NCI-H2081 (cell line): ENCODE data around the gene TRPC4.

Experiments
- DNase-seq, 2 experiments: peaks; one replicate each; lab custom pipeline; 2025; lab: John Stamatoyannopoulos, UW

The TRPC4 gene

GRCh38 chr13:37716420-37717195 is 153.0 kb downstream of the TRPC4 start:
- no peak for DNase-seq

- DNase-seq = no peak
Observed at GRCh38 chr13:37715606-37716015, 154.0 kb downstream of the TRPC4 start.

- DNase-seq = no peak
Observed at GRCh38 chr13:37709318-37709717, 160.3 kb downstream of the TRPC4 start.

- DNase-seq = no peak
Observed at GRCh38 chr13:37707739-37708500, 161.7 kb downstream of the TRPC4 start.

GRCh38 chr13:37706041-37706440 is 163.5 kb downstream of the TRPC4 start:
- no peak for DNase-seq

GRCh38 chr13:37701972-37702371 is 167.6 kb downstream of the TRPC4 start:
- DNase-seq = no peak

GRCh38 chr13:37701306-37701705 is 168.3 kb downstream of the TRPC4 start:
- DNase-seq = no peak

- no peak for DNase-seq
Observed at GRCh38 chr13:37700887-37701286, 168.7 kb downstream of the TRPC4 start.

- DNase-seq = no peak
Observed at GRCh38 chr13:37695200-37695599, 174.4 kb downstream of the TRPC4 start.

- no peak for DNase-seq
Observed at GRCh38 chr13:37690361-37690760, 179.2 kb downstream of the TRPC4 start.

GRCh38 chr13:37686501-37686900 is 183.1 kb downstream of the TRPC4 start:
- DNase-seq = no peak

- no peak for DNase-seq
Observed at GRCh38 chr13:37685206-37685605, 184.4 kb downstream of the TRPC4 start.

- no peak for DNase-seq
Observed at GRCh38 chr13:37682496-37682895, 187.1 kb downstream of the TRPC4 start.

GRCh38 chr13:37681281-37682032 is 188.1 kb downstream of the TRPC4 start:
- DNase-seq = no peak

GRCh38 chr13:37680137-37680536 is 189.4 kb downstream of the TRPC4 start:
- DNase-seq = no peak

GRCh38 chr13:37679043-37679442 is 190.5 kb downstream of the TRPC4 start:
- no peak for DNase-seq

- DNase-seq = no peak
Observed at GRCh38 chr13:37669845-37670244, 199.7 kb downstream of the TRPC4 start.

GRCh38 chr13:37667702-37668101 is 201.9 kb downstream of the TRPC4 start:
- DNase-seq = no peak

- no peak for DNase-seq
Observed at GRCh38 chr13:37666036-37666435, 203.5 kb downstream of the TRPC4 start.

- DNase-seq = no peak
Observed at GRCh38 chr13:37665420-37665819, 204.2 kb downstream of the TRPC4 start.

GRCh38 chr13:37663724-37664123 is 205.8 kb downstream of the TRPC4 start:
- no peak for DNase-seq

GRCh38 chr13:37662624-37663023 is 206.9 kb downstream of the TRPC4 start:
- no peak for DNase-seq

- no peak for DNase-seq
Observed at GRCh38 chr13:37657956-37658355, 211.6 kb downstream of the TRPC4 start.
